ENCODE results near the gene MYH11.
A peak's percentile ranks its signal among the peaks of the same experiment; 100 is the strongest.
"Not testable (repeated sequence)": the region's sequence is repeated elsewhere in the genome, so short reads cannot be mapped to it uniquely, and the experiment has no call there.

Gene MYH11

DNA sequence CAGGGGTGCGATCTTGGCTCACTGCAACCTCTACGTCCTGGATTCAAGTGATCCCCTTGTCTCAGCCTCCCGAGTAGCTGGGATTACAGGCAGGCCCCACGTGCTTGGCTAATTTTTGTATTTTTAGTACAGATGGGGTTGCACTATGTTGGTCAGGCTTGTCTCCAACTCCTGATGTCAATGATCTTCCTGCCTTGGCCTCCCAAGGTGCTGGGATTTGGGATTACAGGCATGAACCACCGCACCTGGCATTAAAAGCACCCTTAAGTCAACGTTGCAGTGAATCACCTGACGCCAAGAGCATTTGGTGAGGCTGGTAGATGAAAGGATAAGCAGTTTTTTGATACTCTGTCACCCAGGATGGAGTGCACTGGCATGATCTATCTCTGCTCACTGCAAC, 147.8 kb downstream of the MYH11 start:
- DNase-seq (ENCODE audit: low read depth) = no peak

DNA sequence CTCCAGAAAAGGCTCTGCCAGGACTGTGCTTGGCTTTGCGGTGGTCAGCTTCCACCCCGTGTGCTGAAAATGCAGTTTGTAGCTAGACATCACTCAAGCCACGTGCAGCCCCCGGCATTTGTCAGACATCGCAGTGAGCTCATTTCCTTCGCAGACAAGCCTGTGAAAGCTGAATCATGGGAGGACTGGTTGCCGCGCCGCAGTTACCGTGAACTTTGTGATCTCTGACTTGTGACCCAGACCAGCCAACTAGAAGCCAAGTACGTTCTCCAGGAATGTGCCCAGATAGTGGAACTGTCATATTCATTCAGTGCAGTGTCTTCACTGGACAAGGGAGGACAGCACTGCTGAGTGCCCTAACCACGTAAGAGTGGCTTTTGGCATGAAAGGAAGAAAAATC, 148.7 kb downstream of the MYH11 start:
- no peak for DNase-seq (ENCODE audit: low read depth)

DNA sequence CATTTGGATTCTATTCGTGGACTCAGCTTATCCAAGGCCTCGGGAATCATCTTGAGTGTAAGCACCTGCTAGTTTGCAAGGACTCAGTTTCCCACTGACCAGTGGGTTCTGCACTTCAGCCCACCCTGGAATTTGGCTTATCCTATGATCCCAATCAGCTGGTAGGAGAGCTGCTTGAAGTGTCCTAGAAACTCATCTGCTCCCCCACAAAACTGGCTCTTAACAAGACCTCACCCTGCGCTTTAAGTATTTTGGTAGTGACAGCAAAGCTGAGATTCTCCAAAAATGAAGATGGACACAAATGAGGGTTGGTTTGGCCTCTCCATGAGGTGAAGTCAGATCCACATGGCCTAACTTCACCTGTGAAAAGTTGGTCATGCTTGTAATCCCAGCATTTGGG, 149.5 kb downstream of the MYH11 start:
- DNase-seq (ENCODE audit: low read depth) = no peak

DNA sequence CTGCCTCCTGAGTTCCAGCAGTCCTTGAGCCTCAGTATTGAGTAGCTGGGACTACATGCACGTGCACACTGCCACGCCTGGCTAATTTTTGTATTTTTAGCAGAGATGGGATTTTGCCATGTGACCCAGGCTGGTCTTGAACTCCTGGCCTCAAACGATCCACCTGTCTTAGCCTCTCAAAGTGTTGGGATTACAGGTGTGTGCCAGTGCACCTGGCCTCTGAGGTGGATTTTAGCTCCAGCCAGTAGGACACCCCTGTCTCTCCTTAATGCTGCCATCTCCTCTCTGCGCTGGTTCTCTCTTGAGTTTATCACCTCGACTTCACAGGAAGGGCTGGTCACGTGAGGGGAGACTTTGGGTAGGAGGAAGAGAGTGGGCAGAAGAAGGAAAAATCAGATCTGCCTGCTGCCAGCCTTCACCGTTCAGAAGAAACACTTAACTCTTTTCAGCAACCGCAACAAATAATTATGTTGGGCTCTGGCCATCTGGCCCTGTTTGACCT, 151.7 kb downstream of the MYH11 start:
- no peak for DNase-seq (ENCODE audit: low read depth)

DNA sequence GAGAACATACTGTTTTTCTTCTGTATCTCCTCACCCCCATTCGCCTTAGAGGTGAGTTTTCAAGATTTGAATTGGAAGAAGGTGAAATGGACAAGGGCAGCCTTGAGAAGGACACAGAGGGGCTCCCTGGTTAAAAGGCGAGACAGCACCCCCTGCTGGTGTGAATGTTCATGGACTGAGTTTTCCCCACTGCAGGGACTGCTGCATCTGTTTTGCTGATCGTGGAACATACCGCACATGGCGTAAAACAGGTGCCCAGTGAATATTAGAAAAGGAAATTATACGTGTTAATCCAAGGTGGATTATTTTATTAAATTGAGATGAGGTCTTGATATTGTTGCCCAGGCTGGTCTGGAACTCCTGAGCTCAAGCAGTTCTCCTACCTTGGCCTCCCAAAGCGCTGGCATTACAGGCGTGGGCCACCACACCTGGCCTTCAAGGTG, 152.3 kb downstream of the MYH11 start:
- DNase-seq (ENCODE audit: low read depth) = peak; percentile 70

DNA sequence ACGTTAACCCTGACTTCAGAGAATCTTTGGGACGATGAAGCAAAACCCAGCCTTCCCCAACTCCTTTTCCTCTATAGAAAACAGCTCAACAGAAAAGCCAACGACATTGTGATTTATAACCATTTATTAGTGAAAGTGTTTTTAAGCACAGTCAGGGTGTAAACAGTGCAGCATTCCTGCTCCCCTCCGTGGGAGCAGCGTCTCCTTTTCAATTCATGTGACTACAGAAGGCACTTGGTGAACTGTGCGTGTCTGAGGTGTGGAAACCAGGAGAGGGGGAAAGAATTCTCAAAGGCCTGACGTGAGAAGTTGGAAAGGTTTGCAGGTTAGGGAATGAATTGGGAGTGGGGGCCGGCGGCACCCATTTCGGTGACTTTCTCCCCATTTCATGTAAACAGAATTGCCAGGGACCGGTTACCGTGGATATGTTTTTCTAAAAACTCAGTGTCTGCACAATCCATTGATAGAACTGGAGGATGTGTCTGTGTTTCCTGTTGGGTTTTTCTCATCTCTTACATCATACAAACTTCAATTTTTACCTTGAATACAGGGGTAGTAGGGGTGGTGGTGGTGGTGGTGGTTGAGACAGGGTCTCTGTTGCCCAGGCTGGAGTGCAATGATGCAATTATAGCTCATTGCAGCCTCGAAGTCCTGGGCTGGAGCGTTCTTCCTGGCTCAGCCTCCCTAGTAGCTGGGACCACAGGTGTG, 153.6 kb downstream of the MYH11 start:
- DNase-seq (ENCODE audit: low read depth) = no peak

DNA sequence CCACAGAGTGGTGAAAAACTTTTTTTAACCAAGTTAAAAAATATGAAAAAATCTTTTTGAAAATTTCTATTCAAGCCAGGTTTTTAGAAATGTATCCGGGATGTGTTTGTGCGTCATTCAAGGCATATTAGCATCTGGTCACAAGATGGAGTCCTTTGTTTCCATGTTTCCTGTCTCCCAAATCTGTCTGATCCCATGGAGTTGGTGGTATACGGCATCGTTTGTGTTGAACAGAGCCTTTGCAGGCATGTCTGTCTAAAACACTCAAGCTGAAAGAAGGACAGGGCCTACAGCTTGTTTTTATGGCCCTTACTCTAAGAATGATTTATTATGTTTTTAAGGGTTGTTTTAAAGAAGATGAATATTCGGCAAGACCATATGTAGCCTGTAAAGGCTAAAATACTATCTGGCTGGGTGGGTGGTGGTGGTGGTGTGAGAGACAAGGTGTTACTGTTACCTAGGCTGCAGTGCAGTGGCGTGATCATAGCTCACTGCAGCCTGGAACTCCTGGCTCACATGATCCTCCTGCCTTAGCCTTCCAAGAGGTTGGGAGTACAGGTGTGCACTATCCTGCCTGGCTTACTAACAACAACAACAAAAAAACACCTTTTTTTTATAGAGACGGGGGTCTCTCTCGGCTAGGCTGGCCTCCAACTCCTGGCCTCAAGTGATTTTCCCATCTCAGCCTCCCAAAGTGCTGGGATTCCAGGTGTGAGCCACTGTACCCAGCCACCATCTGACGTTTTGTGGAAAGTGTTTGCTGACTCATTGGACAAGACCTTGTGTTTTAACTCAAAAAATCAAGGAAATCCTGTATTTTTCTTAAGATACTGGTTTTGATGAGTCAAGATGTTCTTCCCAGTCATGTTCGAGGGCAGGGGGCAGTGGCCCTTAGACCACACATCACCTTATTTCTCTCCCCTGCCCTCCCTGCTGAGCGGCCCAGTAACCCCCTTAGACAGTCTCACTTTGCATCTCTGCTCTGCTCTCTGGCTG, 154.6 kb downstream of the MYH11 start:
- DNase-seq (ENCODE audit: low read depth) = no peak

DNA sequence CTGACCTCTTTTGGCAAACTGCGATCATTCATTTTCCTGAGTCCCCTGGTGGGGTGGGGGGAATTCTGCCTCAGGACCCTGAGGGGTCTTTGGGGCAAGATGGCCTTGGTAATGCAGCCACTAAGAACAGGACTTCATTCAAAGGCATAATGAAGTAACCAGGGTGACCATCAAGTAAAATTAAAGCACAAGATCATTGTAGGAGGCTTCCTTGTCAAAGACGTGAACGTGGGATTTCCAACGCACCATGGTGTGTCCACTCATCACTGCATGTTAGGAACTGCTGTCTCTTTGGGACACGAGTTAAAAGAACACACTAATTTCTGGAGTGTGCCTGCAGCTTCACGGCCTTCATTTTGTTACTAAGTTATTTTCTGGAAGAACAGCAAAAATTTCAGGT, 155.5 kb downstream of the MYH11 start:
- DNase-seq (ENCODE audit: low read depth) = no peak

DNA sequence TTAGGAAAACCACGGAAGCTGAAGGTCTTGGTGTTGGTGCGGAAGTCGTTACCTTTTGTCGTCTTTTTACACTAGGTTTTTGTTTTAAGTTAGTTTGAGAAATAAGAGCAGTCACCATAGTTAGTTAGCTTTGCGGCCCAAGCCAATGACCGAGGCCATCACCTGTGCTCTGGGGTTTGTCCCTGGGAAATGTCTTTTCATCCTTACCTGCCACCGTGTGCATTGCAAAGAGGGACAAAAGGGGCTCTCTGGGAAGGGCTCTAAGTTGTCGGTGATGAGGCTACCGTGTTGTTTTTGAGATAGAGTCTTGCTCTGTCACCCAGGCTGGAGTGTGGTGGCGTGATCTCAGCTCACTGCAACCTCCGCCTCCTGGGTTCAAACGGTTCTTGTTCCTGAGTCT, 157.0 kb downstream of the MYH11 start:
- DNase-seq (ENCODE audit: low read depth) = no peak

DNA sequence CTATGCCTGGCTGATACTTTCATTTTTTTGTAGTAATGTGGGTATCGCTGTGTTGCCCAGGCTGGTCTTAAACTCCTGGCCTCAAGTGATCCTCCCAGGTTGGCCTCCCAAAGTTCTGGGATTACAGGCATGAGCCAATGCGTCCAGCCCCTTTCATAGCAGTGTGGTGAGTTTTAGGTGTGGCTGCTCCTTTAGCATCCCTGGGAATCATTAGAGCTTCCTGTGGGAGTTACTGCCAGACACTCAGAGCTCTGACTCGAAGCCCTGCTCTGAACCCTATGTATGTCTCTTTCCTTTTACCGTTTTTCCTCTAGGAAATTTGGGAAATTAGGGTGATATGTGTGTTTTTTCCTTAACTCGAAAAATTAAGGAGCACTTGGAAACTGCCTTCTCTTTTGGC, 162.3 kb downstream of the MYH11 start:
- DNase-seq (ENCODE audit: low read depth) = no peak

DNA sequence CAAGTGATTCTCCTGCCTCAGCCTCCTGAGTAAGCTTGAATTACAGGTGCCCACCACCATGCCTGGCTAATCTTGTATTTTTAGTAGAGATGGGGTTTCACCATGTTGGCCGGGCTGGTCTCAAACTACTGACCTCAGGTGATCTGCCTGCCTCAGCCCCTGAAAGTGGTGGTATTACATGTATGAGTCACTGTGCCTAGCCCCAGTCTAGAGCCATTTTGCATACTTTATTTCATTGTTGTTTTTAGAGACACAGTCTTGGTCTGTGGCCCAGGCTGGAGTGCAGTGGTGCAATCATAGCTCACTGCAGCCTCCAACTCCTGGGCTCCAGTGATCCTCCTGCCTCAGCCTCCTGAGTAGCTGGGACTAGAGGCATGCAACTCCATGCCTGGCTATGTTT, 164.3 kb downstream of the MYH11 start:
- DNase-seq (ENCODE audit: low read depth) = not testable (repeated sequence)

DNA sequence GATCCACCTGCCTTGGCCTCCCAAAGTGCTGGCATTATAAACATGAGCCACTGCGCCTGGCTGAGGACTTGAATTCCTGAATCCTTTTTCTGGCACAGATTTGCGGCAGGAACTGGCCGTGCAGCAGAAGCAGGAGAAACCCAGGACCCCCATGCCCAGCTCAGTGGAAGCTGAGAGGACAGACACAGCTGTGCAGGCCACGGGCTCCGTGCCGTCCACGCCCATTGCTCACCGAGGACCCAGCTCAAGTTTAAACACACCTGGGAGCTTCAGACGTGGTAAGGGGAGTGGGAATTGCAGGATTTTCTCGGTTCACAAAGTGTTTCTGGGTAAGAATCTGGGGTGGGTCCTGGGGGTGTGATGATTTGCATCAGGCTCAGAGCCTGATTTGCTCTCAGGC, 165.8 kb downstream of the MYH11 start:
- no peak for DNase-seq (ENCODE audit: low read depth)

DNA sequence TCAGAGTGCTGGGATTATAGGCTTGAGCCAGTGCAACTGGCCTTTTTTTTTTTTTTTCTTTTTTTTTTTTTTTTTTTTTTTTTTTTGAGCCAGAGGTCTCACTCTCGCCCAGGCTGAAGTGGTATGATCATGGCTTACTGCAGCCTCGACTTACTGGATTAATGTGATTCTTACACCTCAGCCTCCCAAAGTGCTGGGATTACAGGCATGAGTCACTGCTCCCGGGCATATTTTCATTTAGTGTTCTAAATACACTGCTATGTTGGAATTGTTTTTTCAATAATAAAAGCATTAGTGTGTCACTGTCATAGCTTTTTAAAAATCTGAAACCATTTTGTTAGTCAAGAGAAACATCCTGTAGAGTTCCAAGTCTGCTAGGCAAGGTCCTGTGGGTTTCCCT, 166.5 kb downstream of the MYH11 start:
- DNase-seq (ENCODE audit: low read depth) = no peak

DNA sequence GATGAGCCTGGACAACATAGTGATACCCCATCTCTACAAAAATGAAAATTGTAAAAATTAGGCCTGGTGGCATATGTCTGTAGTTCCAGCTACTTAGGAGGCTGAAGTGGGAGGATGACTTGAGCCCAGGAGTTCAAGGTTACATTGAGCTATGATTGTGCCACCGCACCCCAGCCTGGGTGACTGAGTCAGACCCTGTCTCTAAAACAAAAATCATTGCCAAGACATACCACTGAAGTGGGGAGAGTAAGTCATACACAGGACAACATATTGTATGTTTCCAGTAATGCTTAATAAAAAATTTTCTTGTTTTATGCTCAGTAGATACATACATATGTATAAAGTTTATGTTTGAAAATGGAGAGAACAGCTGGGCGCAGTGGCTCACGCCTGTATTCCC, 167.5 kb downstream of the MYH11 start:
- DNase-seq (ENCODE audit: low read depth) = no peak

DNA sequence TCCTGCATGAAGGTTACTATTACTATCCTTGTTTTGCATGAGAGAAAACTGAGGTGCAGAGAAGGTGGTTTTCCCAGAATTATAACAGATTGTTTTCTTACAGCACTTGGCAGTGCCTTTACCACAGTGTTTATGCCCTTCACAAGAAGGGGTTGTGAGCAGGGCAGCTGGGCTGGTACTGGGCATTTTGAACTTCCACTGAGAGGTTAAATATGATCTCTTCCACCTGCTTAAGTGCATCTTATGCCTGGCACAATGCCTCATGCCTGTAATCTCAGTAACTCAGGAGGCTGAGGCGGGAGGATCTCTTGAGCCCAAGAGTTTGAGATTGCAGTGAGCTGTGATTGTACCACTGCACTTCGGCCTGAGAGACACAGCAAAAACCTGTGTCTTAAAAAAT, 170.5 kb downstream of the MYH11 start:
- DNase-seq (ENCODE audit: low read depth) = no peak

DNA sequence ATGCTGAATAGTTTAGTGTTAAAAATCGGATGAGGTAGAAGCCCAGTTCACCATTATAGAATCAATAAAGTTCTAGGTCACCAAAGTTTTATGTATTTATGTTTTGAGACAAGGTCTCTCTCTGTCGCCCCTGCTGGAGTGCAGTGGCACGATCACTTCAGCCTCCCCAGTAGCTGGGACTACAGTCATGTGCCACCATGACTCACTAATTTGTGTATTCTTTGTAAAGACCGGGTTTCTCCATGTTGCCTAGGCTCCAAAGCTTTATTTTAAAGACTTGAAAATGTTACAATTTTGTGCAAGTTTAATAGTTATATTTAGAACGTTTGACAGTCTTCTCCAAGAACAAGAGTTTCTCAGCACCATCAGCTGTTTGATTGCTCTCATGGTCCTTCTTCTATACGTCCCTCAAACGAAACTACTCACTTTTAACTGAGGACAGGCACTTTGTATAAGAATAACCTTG, 174.7 kb downstream of the MYH11 start:
- DNase-seq (ENCODE audit: low read depth) = no peak

DNA sequence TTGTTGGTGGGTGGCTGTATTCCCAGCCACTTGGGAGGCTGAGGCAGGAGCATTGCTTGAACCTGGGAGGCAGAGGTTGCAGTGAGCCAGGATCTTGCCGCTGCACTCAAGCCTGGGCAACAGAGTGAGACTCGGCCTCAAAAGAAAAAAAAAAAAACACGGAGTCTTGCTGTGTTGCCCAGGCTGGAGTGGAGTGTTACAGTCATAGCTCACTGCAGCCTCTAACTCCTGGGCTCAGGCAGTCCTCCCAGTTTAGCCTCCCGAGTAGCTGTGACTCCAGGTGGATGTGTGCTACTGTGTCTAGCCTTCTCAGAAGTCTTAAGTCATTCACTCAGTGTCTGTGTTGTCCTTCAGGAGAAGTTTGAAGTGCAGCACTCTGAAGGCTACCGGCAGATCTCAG, 179.4 kb downstream of the MYH11 start:
- DNase-seq (ENCODE audit: low read depth) = no peak

DNA sequence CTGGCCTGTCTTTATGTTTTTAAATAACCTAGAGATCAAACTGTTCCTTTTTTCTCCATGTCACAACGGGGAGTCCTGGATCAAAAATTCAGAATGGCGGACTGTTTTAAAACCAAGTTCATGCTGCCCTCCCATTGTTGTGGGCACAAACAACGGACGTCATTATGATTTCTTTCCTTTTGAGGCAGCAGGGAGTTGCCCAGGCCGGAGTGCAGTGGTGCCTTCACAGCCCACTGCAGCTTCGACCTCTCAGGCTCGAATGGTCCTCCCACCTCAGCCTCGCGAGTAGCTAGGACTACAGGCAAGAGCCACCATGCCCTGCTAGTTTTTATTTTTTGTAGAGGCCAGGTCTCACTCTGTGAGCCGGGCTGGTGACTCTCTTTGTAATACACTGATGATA, 180.3 kb downstream of the MYH11 start:
- DNase-seq (ENCODE audit: low read depth) = no peak

DNA sequence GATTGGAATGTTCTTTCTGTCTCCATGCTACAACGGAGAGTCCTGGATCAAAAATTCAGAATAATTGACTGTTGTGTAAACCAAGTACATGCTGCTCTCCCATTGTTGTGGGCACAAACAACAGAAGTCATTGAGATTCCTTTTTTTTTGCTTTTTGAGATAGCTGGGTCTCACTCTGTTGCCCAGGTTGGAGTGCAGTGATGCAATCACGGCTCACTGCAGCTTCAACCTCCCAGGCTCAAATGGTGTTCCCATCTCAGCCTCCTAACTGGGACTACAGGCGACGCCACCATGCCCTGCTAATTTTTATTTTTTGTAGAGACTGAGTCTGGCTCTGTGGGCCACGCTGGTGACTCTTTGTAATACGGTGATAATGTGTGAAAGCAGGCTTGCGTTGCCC, 182.3 kb downstream of the MYH11 start:
- no peak for DNase-seq (ENCODE audit: low read depth)

DNA sequence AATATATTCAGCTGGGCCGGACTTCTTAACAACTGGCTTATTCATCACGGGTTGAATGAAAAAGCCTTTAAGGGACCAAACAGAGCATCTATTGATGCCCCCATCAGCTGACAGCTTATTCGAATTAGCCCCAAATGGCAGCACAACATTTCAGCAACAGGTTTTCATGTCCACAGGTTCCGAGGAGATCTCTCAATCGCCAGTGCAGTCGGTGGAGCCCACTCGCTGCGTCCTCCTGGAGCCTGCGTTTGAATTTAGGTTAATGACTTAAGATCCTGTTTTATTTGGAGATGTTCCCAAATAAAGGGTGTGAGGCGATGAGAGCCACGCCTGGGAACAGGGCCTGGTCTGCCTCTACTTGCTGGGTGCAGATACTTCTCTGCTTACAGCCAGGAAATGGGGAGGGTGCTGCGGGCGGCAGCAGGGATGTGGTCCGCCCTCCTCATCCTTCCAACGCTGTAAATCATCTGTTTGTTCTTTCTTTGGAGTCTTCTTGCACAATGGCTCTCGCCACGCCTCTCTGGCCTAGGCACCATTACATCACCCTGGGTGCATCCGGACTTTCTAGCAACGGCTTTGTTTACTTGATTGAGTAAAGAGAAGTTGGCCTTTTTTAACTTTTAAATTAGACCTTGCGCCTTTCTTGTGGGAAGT, 184.2 kb downstream of the MYH11 start:
- peak; percentile 27 for DNase-seq (ENCODE audit: low read depth)

DNA sequence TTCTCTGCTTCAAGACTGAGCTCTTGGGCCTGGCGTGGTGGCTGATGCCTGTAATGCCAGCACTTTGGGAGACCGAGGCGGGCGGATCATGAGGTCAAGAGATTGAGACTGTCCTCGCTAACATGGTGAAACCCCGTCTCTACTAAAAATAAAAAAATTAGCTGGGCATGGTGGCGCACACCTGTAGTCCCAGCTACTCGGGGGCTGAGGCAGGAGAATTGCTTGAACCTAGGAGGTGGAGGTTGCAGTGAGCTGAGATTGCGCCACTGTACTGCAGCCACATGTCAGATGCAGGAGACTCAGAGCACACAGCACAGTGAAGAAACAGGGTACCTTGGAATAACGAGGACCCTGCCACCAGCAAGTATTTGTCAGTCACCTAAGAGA, 184.7 kb downstream of the MYH11 start:
- DNase-seq (ENCODE audit: low read depth) = not testable (repeated sequence)

DNA sequence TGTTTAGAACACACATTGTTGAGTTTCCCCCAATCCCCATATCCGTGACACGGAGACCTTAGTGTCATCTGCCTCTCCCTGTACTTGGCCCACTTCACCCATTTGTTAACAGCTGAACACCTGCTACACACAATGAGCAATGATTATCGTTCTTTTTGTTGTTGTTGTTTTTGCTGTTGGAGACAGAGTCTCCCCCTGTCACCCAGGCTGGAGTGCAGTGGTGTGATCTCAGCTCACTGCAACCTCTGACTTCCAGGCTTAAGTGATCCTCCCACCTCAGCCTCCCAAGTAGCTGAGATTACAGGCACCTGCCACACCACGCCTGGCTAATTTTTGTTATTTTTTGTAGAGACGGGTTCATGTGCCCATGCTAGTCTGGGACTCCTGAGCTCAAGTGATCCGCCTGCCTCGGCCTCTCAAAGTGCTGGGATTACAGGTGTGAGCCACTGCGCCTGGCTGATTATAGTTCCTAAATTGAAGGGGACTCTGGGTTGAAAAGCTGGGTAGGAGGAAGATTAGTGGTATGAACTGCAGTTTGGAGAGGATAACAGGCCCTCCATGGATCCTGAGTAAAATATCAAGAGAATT, 185.2 kb downstream of the MYH11 start:
- DNase-seq (ENCODE audit: low read depth) = no peak
